ELF-1 (cell line): ENCODE results near the gene PRPF39.
A peak's percentile ranks its signal among the peaks of the same experiment; 100 is the strongest.
"Not testable (repeated sequence)": the region's sequence is repeated elsewhere in the genome, so short reads cannot be mapped to it uniquely, and the experiment has no call there.

ENCODE experiments used
- DNase-seq: peaks from one replicate; pipeline ENCODE4 v3.0.0-alpha.2; 2016; ENCODE audit warnings: low read depth, low spot score

PRPF39 gene

GRCh38 chr14:45136399-45136798 lies 52.5 kb downstream of the PRPF39 start:
- no peak for DNase-seq

GRCh38 chr14:45140661-45141187 lies 56.8 kb downstream of the PRPF39 start:
- DNase-seq: peak; percentile 12

DNA sequence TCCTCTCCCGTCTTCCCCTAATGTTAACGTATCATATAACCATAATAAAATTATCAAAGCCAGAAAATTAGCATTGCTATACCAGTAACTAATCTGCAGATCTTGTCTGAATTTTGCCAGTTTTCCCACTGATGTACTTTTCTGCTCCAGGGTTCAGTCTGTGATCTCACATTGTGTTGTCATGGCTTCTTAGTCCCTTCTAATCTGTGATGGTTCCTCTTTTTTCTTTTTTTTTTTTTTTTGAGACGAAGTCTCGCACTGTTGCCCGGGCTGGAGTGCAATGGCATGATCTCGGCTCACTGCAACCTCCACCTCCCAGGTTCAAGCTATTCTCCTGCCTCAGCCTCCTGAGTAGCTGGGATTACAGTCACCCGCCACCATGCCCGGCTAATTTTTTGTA lies 58.2 kb downstream of the PRPF39 start:
- not testable (repeated sequence) for DNase-seq

GRCh38 chr14:45144658-45145057 lies 60.7 kb downstream of the PRPF39 start:
- no peak for DNase-seq

DNA sequence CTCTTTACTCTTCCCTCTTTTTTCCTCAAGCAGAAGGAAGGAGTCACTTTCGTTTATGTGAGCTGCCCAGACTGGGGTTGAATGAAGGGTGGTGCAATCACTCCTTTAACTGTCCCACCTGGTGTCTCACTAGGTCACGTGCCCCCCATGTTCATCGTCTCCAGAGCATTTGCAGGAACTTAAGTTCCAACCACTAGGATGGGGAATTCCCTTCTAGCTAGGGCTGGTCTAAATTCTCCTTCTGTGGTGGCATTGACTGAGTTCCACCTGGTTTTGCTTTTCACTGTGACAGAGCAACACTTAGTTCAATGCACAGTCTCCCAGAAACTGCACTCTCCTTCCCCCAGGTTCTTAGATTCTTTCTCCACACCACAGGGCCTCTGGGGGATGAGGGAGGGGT lies 61.3 kb downstream of the PRPF39 start:
- no peak for DNase-seq

GRCh38 chr14:45149602-45150001 lies 65.7 kb downstream of the PRPF39 start:
- DNase-seq: no peak

GRCh38 chr14:45150386-45150890 lies 66.5 kb downstream of the PRPF39 start:
- no peak for DNase-seq

- DNase-seq: no peak
Measured at GRCh38 chr14:45156067-45156466, 72.2 kb downstream of the PRPF39 start.
